ENCODE measurements around the gene ZDHHC19.
"Not testable (repeated sequence)": the region's sequence is repeated elsewhere in the genome, so short reads cannot be mapped to it uniquely, and the experiment has no call there.

The ZDHHC19 gene

DNA sequence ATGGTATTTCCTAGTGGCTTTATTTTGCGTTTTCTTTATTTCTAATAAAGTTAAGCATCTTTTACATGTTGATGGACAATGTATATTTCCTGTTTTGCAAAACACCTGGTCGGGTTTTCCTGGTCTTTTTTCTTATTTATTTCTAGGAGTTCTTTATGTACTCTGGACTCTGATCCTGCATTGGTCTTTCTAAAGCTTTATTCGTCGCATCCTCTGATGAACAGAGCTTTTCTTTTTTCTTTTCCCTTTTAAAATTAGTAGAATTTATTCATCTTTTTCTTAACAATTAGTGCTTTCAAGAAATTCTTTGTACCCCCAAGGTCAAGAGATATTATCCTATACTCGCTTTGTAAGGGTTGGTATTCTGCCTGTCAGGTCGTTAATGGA is 32.2 kb downstream of the ZDHHC19 start:
- no peak for DNase-seq (ENCODE audit: low read depth in 2 of 2)

DNA sequence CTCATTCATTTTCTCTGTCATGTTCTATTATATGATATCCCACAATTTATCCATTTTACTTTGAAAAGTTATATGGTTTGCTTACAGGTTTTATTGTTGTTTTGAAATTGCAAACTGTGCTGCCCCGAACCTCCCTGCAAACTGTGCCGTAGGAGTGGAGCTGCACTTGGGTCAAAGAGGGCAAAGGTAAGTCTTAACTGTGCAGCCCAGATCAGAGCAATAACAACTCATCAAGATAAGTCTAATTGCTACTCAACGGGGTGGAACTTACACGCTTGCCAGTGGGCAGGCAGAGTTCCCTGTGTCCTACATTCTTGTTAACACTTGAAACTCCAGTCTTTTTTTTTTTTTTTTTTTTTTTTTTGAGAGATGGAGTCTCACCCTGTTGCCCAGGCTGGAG is 33.2 kb downstream of the ZDHHC19 start:
- DNase-seq (ENCODE audit: low read depth in 2 of 2) = no peak

DNA sequence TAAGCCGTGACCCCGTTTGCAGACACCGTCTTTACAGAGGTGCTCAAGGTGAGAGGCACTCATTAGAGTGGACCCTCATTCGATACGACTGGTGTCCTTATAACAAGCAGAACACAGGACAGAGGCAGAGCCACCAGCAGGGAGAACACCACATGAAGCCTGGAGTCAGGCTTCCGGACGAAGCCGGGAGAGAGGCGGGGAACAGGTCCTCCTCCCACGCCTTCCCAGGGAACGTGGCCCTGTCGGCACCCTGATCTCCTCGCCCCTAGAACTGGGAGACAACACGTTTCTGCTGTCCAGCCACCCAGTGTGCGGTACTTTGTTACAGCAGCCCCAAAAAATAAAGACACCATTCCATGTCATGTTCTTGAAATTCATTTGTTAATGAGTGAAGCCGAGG is 33.6 kb downstream of the ZDHHC19 start:
- no peak for DNase-seq (ENCODE audit: low read depth in 2 of 2)

DNA sequence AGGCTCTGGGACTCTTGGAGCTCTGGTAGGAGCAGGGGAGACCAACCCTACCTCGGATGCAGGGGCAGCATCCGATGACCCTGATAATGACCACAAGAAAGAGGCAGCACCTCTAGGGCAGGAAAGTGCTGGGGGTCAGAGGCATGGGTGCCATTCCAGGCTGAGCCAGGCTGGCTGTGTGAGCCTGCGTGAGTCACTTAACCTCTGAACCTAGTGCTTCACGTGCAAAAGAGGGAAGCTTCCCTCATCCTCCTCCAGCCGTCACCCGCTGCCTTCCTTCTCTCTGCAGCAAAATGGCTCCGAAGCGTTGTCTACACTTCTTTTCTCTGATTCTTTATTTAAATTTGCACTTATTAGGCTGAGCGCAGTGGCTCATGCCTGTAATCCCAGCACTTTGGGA is 35.5 kb downstream of the ZDHHC19 start:
- no peak for DNase-seq (ENCODE audit: low read depth in 2 of 2)

DNA sequence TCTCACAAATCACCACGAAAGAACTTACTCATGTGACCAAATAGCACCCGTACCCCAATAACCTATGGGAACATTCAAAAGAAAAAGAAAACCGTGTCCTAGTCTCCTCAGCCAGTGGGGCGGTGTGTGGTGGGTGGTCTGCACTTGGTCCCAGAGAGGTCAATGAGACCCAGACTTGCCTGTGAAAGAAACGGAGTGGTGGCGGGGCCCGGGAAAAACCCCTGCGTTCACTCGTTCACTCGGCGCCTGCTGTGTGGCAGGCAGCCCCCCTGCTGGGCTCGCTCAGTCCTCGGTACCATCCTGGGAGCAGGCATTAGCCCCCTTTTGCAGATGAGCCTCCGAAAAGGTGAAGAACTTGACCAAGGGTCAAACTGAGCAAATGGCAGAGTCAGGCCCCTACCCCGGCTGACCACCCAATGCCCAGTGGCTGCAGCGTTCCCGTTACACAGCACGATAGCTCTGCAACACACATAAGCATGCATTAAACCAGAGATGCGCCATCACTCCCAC is 36.0 kb downstream of the ZDHHC19 start:
- DNase-seq (ENCODE audit: low read depth in 2 of 2) = no peak

DNA sequence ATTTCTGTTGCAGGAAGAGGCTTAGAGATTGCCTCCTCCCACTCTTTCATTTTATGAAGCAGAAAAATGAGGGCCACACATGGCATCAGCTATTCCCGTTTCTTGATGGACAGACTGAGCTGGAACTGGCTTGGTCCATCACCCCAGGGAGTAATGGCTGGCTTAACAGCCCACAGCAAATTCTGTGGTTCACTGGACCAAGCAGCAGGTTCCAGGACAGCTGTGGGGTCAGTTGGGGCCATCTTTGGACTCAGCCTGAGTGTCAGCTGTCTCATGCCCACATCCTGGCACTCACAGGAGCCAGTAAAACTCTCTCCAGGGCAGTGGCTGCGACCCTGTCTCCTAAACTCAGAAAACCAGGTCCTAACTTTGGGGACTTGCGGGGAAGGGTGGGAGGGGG is 36.5 kb downstream of the ZDHHC19 start:
- no peak for DNase-seq (ENCODE audit: low read depth in 2 of 2)

DNA sequence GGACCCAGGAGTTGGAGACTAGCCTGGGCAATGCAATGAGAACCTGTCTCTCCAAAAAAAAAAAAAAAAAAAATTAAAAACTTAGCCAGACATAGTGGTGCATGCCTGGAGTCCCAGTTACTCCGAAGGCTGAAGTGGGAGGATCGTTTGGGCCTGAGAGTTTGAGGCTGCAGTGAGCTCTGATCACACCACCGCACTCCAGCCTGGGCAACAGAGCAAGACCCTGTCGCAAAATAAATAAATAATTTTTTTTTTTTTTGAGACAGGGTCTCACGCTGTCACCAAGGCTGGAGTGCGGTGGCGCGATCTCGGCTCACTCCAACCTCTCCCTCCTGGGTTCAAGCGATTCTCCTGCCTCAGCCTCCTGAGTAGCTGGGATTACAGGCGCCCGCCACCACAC is 40.9 kb downstream of the ZDHHC19 start:
- DNase-seq (ENCODE audit: low read depth in 2 of 2) = not testable (repeated sequence)

DNA sequence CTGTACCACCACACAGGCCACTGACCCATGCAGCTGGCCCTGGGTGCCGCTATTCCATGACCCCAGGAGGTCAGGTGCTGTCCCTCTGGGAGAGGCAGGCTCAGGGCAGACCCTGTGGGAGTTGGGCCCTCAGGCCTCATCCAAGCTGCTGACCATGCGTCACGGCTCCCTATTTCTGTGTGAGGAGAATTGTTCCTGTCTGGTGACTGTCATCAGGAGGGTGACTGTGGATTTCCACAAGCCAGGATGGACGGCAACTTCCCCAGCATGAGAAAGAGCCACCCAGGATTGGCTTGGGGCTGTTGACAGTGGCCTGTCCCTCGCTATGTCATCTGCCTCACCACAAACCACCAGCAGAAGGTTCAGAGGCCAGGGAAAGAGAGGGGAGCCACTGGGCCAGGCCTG is 41.4 kb downstream of the ZDHHC19 start:
- DNase-seq (ENCODE audit: low read depth in 2 of 2) = no peak

DNA sequence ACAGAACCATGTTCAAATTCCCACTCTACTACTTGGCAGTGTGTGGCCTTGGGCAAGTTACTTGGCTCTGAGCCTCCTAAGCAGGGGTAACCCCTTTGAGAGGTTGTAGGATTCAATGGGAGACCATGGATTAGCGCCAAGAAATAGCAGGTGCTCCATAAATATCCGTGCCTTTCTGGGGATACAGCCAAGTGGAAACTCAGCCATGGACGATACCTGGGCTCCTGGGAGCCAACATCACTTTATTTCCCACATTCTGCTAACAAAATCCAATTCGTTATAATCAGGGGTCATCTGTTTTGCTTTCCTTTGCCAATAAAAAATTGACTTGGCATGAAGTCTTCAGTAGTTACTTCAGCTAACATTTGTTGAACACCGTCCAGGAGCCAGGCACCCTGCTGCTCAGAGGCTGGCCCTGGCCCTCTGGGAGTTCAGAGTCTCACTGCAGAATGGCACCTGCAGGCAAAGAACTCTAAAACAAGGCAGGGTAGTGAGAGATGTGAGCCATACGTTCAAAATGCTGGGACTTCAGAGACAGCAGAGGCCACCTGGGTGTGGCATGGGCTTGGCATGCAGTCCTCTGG is 42.3 kb downstream of the ZDHHC19 start:
- DNase-seq (ENCODE audit: low read depth in 2 of 2) = no peak

DNA sequence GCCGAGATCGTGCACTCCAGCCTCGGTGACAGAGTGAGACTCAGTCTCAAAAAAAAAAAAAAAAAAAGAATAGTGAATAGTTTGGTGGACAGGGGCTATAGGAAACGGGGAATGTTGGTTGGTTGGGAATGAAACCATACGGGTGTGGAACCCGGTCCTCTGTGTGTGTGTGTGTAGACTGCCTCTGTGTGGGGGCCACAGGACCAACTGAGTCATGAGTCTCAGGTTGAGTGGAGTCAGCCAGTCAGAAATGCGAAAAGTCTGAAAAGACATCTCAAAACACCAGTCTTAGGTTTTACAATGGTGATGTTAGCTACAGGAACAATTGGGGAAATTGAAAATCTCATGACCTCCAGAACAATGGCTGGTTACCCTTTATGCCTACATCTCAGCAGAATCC is 44.5 kb downstream of the ZDHHC19 start:
- no peak for DNase-seq (ENCODE audit: low read depth in 2 of 2)

DNA sequence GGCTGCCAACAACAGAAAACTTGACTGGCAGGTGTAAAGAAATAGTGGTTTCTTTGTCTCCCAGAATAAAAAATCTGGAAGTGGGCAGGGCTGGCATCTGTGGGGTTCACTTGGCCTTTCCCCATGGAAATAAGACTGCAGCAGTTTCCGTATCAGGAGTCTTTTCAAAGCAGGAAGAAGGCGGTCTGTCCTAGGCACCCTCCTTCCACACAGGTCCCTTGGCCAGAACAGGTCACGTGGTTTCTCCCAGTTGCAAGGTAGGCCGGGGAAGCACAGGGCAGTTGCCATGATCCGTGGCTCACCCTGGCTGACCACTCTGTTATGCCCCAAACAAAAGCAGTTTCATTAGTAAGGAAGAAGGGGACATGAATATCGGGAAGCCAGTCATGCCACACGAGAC is 45.4 kb downstream of the ZDHHC19 start:
- no peak for DNase-seq (ENCODE audit: low read depth in 2 of 2)

DNA sequence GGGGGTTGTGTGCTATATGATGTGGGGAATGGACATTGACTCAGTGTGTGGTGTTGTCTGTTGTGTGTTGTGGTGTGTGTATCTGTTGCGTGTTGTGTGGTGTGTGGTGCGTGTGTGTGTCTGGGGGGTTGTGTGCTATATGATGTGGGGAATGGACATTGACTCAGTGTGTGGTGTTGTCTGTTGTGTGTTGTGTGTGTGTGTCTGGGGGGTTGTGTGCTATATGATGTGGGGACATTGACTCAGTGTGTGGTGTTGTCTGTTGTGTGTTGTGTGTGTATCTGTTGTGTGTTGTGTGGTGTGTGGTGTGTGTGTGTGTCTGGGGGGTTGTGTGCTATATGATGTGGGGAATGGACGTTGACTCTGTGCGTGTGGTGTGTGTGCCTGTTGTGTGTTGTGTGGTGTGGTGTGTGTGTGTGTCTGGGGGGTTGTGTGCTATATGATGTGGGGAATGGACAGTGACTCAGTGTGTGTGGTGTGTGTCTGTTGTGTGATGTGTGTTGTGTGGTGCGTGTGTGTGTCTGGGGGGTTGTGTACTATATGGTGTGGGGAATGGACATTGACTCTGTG is 46.1 kb downstream of the ZDHHC19 start:
- not testable (repeated sequence) for DNase-seq (ENCODE audit: low read depth in 2 of 2)

DNA sequence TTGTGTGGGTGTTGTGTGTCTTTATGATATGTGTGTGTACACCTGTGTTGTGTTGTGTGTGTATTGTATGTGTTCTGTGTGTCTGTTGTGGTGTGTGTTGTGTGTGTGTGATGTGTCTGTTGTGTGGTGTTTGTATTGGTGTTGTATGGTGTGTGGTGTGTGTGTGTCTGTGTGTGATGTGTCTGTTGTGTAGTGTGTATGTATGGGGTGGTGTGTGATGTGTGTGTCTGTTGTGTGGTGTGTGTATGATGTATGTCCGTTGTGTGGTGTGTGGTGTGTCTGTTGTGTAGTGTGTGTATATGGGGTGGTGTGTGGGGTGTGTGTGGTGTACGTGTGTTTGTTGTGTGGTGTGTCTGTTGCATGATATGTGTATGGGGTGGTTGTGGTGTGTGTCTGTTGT is 46.6 kb downstream of the ZDHHC19 start:
- no peak for DNase-seq (ENCODE audit: low read depth in 2 of 2)

DNA sequence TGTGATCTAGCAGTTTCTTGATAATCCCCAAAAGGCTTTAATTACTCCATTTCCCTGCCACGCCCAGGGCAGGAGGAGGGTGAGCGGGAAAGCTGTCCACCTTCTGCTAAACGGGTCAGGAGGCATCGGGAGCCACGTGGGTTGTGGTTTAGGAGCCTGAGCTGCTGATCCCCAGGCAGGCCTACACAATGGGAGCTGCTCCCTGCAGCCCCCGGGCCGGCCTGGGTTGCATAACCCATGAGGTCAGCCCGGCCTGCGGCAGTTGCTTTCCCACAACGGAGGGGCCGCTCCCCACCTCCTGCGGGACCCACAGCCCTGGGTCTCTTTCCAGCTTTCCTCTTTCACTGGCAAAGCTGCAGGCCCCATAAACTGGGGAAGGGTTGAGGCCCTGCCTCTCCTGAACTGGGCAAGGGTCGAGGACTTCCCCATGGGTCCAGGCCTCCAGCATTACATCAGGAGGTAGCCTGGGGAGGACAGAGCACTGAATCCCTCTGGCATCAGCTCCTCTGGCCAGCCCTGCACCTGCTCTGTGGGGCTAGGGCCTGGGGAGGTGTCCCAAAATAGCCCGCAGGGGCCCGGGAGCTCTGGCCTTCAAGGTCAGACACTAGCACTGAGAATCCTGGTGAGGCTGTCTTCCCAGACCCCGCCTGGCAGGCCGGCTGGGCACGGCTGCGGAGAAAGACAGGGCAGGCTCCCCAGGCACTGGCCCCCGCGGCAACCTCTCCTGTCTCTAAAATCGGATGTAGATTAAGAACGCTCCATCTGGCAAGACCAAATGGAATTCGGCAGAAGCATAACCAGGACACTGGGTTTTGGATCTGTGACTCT is 47.3 kb downstream of the ZDHHC19 start:
- no peak for DNase-seq (ENCODE audit: low read depth in 2 of 2)

DNA sequence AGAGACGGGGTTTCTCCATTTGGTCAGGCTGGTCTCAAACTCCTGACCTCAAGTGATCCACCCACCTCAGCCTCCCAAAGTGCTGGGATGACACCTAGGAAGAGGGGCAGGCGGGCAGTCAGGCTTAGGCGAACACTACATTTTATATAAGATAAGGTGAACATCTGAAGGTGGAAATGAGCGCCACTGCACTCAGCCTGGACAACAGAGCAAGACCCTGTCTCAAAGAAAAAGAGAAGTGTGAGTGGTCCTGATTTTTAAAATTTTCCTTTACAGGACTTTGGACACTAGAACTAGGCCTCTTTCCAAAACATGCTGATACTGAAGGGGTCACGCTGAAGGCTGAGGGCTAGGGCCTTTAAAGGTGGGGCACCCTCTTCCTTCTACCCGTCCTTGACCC is 48.0 kb downstream of the ZDHHC19 start:
- no peak for DNase-seq (ENCODE audit: low read depth in 2 of 2)

DNA sequence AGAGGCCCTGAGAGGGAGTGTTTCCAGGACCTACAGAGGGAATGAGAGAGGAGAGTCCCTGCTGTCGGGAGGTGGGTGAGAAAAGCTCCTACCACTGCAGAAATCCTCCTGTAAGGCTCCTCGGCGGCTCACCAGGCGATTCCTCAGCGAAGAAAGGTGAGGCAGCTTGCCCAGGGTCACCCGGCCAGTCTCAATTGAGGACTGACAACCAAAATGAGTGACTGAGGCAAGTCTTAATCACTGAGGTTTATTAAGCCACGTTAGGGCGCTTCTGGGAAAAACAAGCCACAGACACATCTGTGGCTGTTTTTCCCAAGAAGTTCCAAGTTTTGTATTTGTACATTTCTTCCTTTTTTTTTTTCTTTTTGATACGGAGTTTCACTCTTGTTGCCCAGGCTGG is 48.5 kb downstream of the ZDHHC19 start:
- no peak for DNase-seq (ENCODE audit: low read depth in 2 of 2)

DNA sequence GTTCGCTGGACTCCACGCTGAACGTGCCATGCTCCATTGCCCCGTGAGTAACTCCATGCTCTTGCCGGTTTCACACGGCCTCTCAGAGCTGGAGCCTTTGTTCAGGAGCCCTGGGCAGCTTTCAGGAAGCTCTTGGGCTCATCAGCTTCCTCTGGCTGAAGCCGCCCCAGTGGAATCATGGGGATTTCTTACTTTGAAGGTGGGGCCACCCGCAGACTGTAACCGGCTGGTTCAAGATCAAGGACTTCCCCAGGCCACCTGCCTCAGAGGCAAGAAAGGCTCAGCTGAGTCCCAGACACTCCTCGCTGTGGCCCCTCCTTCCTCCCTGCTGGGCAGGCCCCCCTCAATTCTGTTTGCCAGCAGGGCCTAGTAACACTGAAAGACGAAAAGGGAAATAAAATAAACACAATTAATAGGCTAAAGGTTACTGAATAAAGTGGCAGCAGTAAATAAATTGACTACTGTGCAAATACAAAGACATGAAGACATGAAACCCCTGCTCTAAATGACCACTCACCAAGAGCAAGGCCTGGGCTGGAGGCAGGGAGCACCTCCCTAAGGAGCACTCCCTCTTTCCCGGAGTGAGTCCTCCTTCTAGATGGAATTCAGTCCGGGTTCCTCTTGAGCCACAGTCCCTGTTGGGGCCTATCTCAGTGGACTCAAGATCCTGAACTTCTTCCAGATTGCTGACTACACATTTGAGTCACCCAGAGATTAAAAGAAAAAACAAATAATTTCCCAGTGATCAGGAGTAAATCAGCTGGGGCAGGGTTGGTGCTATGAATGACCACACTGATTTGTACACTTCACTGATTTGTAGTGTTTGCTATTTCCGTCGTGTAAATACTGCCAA is 51.0 kb downstream of the ZDHHC19 start:
- no peak for DNase-seq (ENCODE audit: low read depth in 2 of 2)

DNA sequence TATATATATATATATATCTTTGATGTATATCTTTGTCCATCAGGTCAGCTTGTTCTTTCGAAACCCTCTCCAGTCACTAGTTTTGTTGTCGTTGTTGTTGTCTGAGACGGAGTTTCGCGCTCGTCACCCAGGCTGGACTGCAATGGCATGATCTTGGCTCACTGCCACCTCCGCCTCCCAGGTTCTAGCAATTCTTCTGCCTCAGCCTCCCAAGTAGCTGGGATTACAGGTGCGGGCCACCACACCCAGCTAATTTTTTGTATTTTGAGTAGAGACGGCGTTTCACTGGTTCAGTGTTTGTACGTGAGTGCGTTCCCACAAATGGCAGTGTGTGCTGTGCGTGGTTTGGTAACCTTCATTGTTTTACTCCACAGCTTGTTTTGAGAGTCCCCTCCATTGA is 51.7 kb downstream of the ZDHHC19 start:
- DNase-seq (ENCODE audit: low read depth in 2 of 2) = no peak

DNA sequence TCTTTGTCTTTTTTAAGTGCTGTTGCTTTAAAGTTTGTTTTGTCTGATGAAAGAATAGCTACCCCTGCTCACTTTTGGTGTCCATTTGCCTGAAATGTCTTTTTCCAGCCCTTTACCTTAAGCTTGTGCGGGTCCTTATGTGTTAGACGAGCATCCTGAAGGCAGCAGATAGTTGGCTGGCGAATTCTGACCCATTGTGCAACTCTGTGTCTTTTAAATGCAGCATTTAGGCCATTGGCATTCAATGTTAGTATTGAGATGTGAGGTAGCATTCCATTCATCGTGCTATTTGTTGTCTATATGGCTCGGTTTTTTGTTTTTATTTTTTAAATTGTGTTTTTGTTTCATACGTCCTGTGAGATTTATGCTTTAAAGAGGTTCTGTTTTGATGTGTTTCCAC is 55.0 kb downstream of the ZDHHC19 start:
- DNase-seq (ENCODE audit: low read depth in 2 of 2) = no peak

DNA sequence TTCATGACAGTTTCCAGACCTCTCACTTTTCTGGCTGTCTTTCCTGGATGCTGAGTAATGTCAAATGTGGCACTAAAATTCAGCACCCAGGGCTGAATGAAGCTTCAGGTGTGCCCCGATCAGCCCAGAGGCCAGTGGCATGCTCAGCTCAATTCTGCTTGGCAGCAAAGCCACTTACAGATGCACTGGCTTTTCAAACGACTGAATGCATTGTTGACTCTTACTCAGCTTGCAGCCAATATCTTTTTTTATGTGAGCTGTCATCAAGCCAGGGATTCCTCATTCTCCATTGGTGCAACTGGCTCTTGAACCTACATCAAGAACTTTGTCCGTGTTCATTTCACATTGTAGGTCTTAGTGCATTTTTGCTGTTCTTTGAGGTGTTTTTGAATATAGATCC is 60.7 kb downstream of the ZDHHC19 start:
- DNase-seq (ENCODE audit: low read depth in 2 of 2) = no peak

DNA sequence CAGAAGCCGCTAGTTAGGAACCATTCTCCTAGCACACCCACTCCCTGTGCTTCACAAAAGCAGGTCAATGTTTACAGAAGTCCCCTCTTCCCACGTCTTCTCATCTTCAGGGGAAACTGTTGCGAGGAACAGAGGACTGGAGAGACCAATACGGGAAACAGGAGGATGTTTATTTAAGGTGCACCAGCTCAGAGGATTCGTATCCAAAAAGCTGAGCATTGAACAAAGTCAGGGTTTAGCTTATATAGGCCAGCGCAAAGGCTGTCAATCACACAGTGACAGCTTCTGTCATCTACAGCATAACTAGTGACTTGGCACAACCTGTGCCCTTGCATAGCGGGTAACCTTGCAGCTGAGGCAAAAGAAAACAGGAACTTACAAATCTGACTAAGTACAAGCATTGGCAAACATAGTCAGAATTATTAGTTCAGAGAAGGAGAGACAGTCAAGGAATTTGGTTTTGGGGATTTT is 61.3 kb downstream of the ZDHHC19 start:
- DNase-seq (ENCODE audit: low read depth in 2 of 2) = no peak

DNA sequence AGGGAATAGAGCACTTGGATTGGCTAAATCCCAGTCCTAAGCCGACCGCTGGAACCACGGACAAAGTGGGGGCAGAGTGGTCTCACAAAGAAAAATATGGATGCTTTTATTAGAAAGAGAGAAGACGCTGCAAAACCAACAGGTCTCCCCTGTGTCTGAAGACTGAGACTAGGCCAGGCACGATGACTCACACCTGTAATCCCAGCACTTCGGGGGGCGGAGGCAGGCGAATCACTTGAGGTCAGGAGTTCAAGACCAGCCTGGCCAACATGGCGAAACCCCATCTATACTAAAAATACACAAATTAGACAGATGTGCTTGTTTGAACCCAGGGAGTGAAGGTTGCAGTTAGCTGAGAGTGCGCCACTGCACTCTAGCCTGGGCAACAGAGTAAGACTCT is 61.8 kb downstream of the ZDHHC19 start:
- no peak for DNase-seq (ENCODE audit: low read depth in 2 of 2)

Data from stimulated activated CD4-positive, alpha-beta T cell treated with anti-CD3 and anti-CD28 coated beads, Interleukin-1b, Interleukin-23, amount 100 ng/mL, for 4 hours (primary cell).